T1000 (cell line): ENCODE measurements around the gene PEX13.

Experiments used
- DNase-seq: peaks from one replicate; lab custom pipeline; 2025; ENCODE audit warnings: mixed read lengths; lab: John Stamatoyannopoulos, UW

The PEX13 gene

GRCh38 chr2:61074100-61074499 lies 56.6 kb downstream of the PEX13 start:
- no peak for DNase-seq

DNA sequence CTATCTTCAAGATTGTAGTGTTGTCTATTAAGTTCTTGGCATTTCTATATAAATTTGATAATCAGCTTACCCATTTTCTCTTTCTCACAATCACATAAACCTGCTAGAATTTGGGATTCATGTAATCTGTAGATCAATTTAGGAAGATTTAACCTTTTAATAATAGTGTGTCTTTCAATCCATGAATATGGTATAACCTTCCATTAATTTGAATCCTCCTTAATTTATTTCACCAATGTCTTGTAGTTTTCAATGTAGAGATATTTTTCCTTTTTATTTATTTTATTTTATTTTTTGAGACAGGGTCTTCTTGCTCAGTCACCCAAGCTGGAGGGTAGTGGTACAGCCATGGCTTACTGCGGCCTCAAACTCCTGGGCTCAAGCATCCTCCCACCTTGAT lies 68.4 kb downstream of the PEX13 start:
- no peak for DNase-seq

GRCh38 chr2:61089797-61090196 lies 72.3 kb downstream of the PEX13 start:
- DNase-seq: no peak

DNA sequence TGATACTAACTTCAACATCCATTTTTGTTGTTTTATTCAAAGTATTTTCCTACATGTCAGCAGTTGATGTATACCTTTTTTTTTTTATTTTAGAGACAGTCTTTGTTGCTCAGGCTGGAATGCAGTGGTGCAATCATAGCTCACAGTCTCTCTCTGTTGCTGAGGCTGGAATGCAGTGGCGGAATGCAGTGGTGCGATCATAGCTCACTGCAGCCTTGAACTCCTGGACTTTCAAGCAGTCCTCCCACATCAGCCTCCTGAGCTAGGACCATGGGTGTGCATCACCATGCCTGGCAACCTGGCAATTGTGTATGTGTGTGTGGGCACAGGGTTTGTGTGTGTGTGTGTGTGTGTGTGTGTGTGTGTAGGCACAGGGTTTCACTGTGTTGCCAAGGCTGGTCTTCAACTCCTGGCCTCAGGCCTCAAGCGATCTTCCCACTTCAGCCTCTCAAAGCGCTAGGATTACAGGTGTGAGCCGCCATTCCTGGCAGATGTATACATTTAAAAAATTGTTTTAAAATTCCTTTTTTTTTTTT lies 72.9 kb downstream of the PEX13 start:
- DNase-seq: no peak

DNA sequence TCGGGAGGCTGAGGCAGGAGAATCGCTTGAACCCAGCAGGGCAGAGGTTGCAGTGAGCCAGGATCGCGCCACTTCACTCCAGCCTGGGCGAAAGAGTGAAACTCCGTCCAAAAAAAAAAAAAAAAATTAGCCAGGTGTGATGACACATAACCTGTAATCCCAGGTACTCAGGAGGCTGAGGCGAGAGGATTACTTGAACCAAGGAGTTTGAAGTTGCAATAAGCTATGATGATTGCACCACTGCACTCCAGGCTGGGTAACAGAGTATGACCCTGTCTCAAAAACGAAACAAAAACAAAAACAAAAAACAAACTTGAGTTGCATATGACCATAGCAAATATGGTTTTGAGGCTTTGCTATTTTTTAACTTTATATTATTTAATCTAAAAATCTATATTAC lies 74.0 kb downstream of the PEX13 start:
- no peak for DNase-seq

DNA sequence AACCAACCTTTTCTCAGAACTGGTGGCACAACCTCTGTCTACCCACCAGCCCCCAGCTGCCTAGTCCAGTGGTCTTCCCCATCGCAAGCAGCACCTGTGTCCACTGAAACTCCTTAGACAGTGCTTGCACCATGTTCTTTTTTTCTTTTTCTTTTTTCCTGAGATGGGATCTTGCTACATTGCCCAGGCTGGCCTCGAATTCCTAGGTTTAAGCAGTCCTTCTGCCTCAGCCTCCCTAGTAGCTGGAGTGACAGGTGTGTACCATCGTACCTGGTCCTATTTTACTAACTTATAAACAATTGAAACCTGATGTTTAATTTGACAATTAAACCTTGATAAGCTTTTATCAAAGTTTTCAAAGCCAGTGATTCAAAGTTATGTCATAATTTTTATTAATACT lies 78.9 kb downstream of the PEX13 start:
- no peak for DNase-seq

GRCh38 chr2:61100801-61101200 lies 83.3 kb downstream of the PEX13 start:
- DNase-seq: no peak
